PC-3 (cell line): ENCODE data around the gene CPN2.

Experiments used
- CTCF ChIP-seq: fragments of 300-600 bp; sonication (generic); conservative IDR thresholded peaks from 2 replicates; pipeline ENCODE4 v1.5.1; 2017; ENCODE audit warnings: antibody characterized with exemption, low read depth, mild to moderate bottlenecking, low read length
- EZH2 ChIP-seq: fragments of 300-600 bp; sonication (generic); IDR thresholded peaks from one replicate; pipeline ENCODE4 v1.6.1; 2017; ENCODE audit warnings: antibody characterized with exemption, mild to moderate bottlenecking, low read length; ENCODE audit not compliant: unreplicated experiment
- EZH2phosphoT487 ChIP-seq: fragments of 300-600 bp; sonication (generic); IDR thresholded peaks from 2 replicates; pipeline ENCODE4 v1.6.1; 2018; ENCODE audit warnings: mild to moderate bottlenecking, antibody characterized with exemption, low read length, borderline replicate concordance

GRCh38 chr3:194364314-194364651, 13.2 kb upstream of the CPN2 start:
- TF ChIP-seq CTCF (no peak), EZH2phosphoT487 (no peak), EZH2 (no peak)
